ENCODE measurements around the gene APBB1. TPM values are rescaled to one million over a fixed set of nuclear protein-coding genes. Genes with fewer than 3 reads are reported as not detected.

The APBB1 gene
- total and polyA plus RNA-seq, 2 experiments from 2014 or later, result 43.1 to 46.2 TPM

- Histone ChIP-seq H3K4me1 (ENCODE audit: insufficient read depth) (no peaks in the 10 kb centered on the region), H3K36me3 (ENCODE audit: low read depth) (no peaks in the 10 kb centered on the region), H3K9me2 (ENCODE audit: insufficient read depth) (no peaks in the 10 kb centered on the region), H3K79me2 (ENCODE audit: insufficient read depth) (no peaks in the 10 kb centered on the region), H3K4me3 (no peak overlapping the region), H3F3A (ENCODE audit: insufficient read depth) (peaks cover 8% of the 10 kb centered on the region; the same call in 1 of the 2 replicates), H2AFZ (no peak overlapping the region), H3K27ac (no peak overlapping the region), H3K27me3 (replicated peaks; ENCODE audit: insufficient read depth) (no peaks in the 10 kb centered on the region), H3K9ac (no peak overlapping the region), H3K4me2 (ENCODE audit: unreplicated experiment) (no peak overlapping the region), H3K9me3 (ENCODE audit: low read depth) (no peaks in the 10 kb centered on the region), H4K20me1 (ENCODE audit: insufficient read depth) (no peaks in the 10 kb centered on the region)
- DNase-seq, result peak; percentile 94
- 13 to 31% methylated on average over 3 of the region's 3 CpGs for WGBS, 2 experiments (ENCODE audit: low coverage in 1 of 2, low lambda C conversion rate in 2 of 2, missing lambda C conversion rate in 2 of 2)
- TF ChIP-seq EZH2 (IDR thresholded peaks at IDR 0.05; ENCODE audit: insufficient read depth, poor library complexity, severe bottlenecking), result no peak
- TF ChIP-seq EZH2phosphoT487 (IDR thresholded peaks at IDR 0.05; ENCODE audit: insufficient read depth, low read depth), result no peak
- in situ Hi-C loops (cut with MboI), result no loop called here
Observed at GRCh38 chr11:6431861-6432260, 13.0 kb upstream of the APBB1 start.

GRCh38 chr11:6427516-6427915 is 8.6 kb upstream of the APBB1 start:
- no peaks in the 10 kb centered on the region for H3K4me1 ChIP-seq (ENCODE audit: insufficient read depth)
- H3K4me2 ChIP-seq (ENCODE audit: unreplicated experiment), result no peak overlapping the region
- H3K27ac ChIP-seq, result no peak overlapping the region
- TF ChIP-seq EZH2phosphoT487 (IDR thresholded peaks at IDR 0.05; ENCODE audit: insufficient read depth, low read depth) (no peak), EZH2 (IDR thresholded peaks at IDR 0.05; ENCODE audit: insufficient read depth, poor library complexity, severe bottlenecking) (no peak)
- DNase-seq, result no peak
- no peaks in the 10 kb centered on the region for H3K27me3 ChIP-seq (replicated peaks; ENCODE audit: insufficient read depth)
- in situ Hi-C loops (cut with MboI), result no loop called here
- no peaks in the 10 kb centered on the region for H3K9me2 ChIP-seq (ENCODE audit: insufficient read depth)
- no peaks in the 10 kb centered on the region for H4K20me1 ChIP-seq (ENCODE audit: insufficient read depth)
- H3K79me2 ChIP-seq (ENCODE audit: insufficient read depth), result no peaks in the 10 kb centered on the region
- no peak overlapping the region for H2AFZ ChIP-seq
- H3F3A ChIP-seq (ENCODE audit: insufficient read depth), result peaks cover 5% of the 10 kb centered on the region; the same call in 1 of the 2 replicates
- no peak overlapping the region for H3K4me3 ChIP-seq
- H3K36me3 ChIP-seq (ENCODE audit: low read depth), result no peaks in the 10 kb centered on the region
- H3K9me3 ChIP-seq (ENCODE audit: low read depth), result no peaks in the 10 kb centered on the region
- no peak overlapping the region for H3K9ac ChIP-seq

- TF ChIP-seq EZH2 (IDR thresholded peaks at IDR 0.05; ENCODE audit: insufficient read depth, poor library complexity, severe bottlenecking) (no peak), EZH2phosphoT487 (IDR thresholded peaks at IDR 0.05; ENCODE audit: insufficient read depth, low read depth) (no peak)
- Histone ChIP-seq H3K9me2 (ENCODE audit: insufficient read depth) (no peaks in the 10 kb centered on the region), H4K20me1 (ENCODE audit: insufficient read depth) (no peaks in the 10 kb centered on the region; the same call in 1 of the 2 replicates), H3F3A (ENCODE audit: insufficient read depth) (no peaks in the 10 kb centered on the region), H3K4me3 (no peak overlapping the region), H3K27me3 (replicated peaks; ENCODE audit: insufficient read depth) (no peaks in the 10 kb centered on the region), H3K79me2 (ENCODE audit: insufficient read depth) (peaks cover 20% of the 10 kb centered on the region), H3K9ac (no peak overlapping the region), H3K4me2 (ENCODE audit: unreplicated experiment) (no peak overlapping the region), H3K36me3 (ENCODE audit: low read depth) (no peaks in the 10 kb centered on the region), H3K4me1 (ENCODE audit: insufficient read depth) (peaks cover 13% of the 10 kb centered on the region; the same call in 1 of the 2 replicates), H3K27ac (no peak overlapping the region), H3K9me3 (ENCODE audit: low read depth) (no peaks in the 10 kb centered on the region), H2AFZ (no peak overlapping the region)
- DNase-seq, result no peak
- WGBS, 2 experiments (ENCODE audit: low coverage in 1 of 2, low lambda C conversion rate in 2 of 2, missing lambda C conversion rate in 2 of 2), result 71 to 74% methylated on average over 3 of the region's 3 CpGs
- in situ Hi-C loops (cut with MboI), result no loop called here
Observed at GRCh38 chr11:6420677-6421076, 1.8 kb upstream of the APBB1 start.

- Histone ChIP-seq H3K4me1 (ENCODE audit: insufficient read depth) (peaks cover 16% of the 10 kb centered on the region), H3K79me2 (ENCODE audit: insufficient read depth) (peaks cover 37% of the 10 kb centered on the region), H3K4me3 (peak overlapping the region; percentile 98), H3K27ac (no peak overlapping the region), H2AFZ (peak overlapping the region; percentile 96), H3K9me2 (ENCODE audit: insufficient read depth) (no peaks in the 10 kb centered on the region), H3K4me2 (ENCODE audit: unreplicated experiment) (peak overlapping the region; percentile 93), H3K36me3 (ENCODE audit: low read depth) (no peaks in the 10 kb centered on the region), H3K27me3 (replicated peaks; ENCODE audit: insufficient read depth) (no peaks in the 10 kb centered on the region), H4K20me1 (ENCODE audit: insufficient read depth) (no peaks in the 10 kb centered on the region; the same call in 1 of the 2 replicates), H3F3A (ENCODE audit: insufficient read depth) (no peaks in the 10 kb centered on the region), H3K9me3 (ENCODE audit: low read depth) (no peaks in the 10 kb centered on the region), H3K9ac (peak overlapping the region; percentile 86)
- TF ChIP-seq EZH2 (IDR thresholded peaks at IDR 0.05; ENCODE audit: insufficient read depth, poor library complexity, severe bottlenecking) (no peak), EZH2phosphoT487 (IDR thresholded peaks at IDR 0.05; ENCODE audit: insufficient read depth, low read depth) (no peak)
- 1 to 2% methylated on average over 13 to 32 of the region's 38 CpGs for WGBS, 2 experiments (ENCODE audit: low coverage in 1 of 2, low lambda C conversion rate in 2 of 2, missing lambda C conversion rate in 2 of 2)
- DNase-seq, result no peak
- in situ Hi-C loops (cut with MboI), result no loop called here
Observed at GRCh38 chr11:6418557-6419008, 311 bp downstream of the APBB1 start.
